Small intestine (tissue), 7 donors: ENCODE data around the gene SLC26A3. TPM values are rescaled to one million over a fixed set of nuclear protein-coding genes. Genes with fewer than 3 reads are reported as not detected.

Experiments
- DNase-seq, 2 donors: peaks; one replicate each; pipeline versions ENCODE4 v3.0.0 to v3.0.0-alpha.2; 2013
- FAIRE-seq: peaks from 2 replicates; lab custom pipeline; 2012; peaks lifted over from hg19 to GRCh38; lab: Jason Lieb, UNC
- H3K27ac ChIP-seq, 3 donors: one replicate each; pipeline ENCODE4 v1.5.1; 2013; ENCODE audit warnings: low read length in 2 of 3, mild to moderate bottlenecking in 2 of 3, control low read depth in 1 of 3, inconsistent platforms in 1 of 3, low read depth in 1 of 3, moderate library complexity in 1 of 3
- H3K27me3 ChIP-seq, 3 donors: one replicate each; pipeline ENCODE4 v1.6.1; 2013; ENCODE audit warnings: low read length in 3 of 3, inconsistent platforms in 1 of 3; ENCODE audit not compliant: control insufficient read depth in 3 of 3, insufficient read depth in 3 of 3
- H3K36me3 ChIP-seq, 3 donors: one replicate each; pipeline ENCODE4 v1.6.1; 2013; ENCODE audit warnings: low read length in 3 of 3, inconsistent platforms in 1 of 3, low read depth in 1 of 3, mild to moderate bottlenecking in 1 of 3, moderate library complexity in 1 of 3; ENCODE audit not compliant: control insufficient read depth in 3 of 3, insufficient read depth in 2 of 3
- H3K4me1 ChIP-seq, 3 donors: one replicate each; pipeline ENCODE4 v1.6.1; 2013; ENCODE audit warnings: low read length in 2 of 3, inconsistent platforms in 1 of 3, low read depth in 1 of 3, mild to moderate bottlenecking in 1 of 3, moderate library complexity in 1 of 3; ENCODE audit not compliant: control insufficient read depth in 3 of 3, insufficient read depth in 2 of 3
- H3K4me3 ChIP-seq, 3 donors: one replicate each; pipeline ENCODE4 v1.5.1; 2013; ENCODE audit warnings: low read length in 3 of 3, control low read depth in 1 of 3, inconsistent platforms in 1 of 3, low read depth in 1 of 3, mild to moderate bottlenecking in 1 of 3, moderate library complexity in 1 of 3
- H3K9me3 ChIP-seq, 2 donors: one replicate each; pipeline ENCODE4 v1.6.1; 2013; ENCODE audit warnings: low read depth in 1 of 2, low read length in 1 of 2; ENCODE audit not compliant: control insufficient read depth in 2 of 2, insufficient read depth in 1 of 2
- WGBS, 3 donors: extraction: QIAGEN DNeasy Blood & Tissue Kit; methylation state at CpG; one replicate each; pipeline ENCODE4 v1.1.7; 2013; 5-methylcytosine and 5-hydroxymethylcytosine counted together
- polyA plus RNA-seq, 4 donors: library from polyadenylated mRNA; stranded (reverse) in 3 of 4; unstranded in 1 of 4; fragments of 200-250 nt in 3 of 4; fragments of 120-200 nt in 1 of 4; gene quantifications; one replicate each; pipeline versions ENCODE4 v1.2.1 to v1.2.3, GENCODE V29; 2013
- donor health status: healthy with polysubstance abuse.
- donor health status: control.
- donor health status: control.
- donor health status: Bipolar disorder and iron deficiency.
- donor health status: healthy.

SLC26A3 gene
- polyA plus RNA-seq, 4 donors = 56.0 to 295 (median 96.4) TPM

DNA sequence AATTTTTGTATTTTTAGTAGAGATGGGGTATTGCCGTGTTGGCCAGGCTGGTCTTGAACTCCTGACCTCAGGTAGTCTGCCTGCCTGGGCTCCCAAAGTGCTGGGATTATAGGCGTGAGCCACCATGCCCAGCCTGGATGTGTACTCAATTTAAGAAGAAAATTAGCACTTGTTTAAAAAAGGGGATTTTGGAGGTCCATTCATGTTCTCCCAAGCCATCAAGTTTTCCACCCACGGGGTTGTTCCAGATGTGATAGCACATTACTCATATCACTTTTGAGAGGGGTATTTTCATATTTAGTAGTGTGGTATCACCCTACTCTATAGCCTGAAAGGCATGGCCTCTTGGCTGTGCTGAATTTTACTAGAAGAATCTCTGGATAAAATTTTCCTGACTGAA is 10.5 kb upstream of the SLC26A3 start:
- 76 to 97% (median 78%) methylated on average over 3 of the region's 3 CpGs for WGBS, 3 donors
- Histone ChIP-seq H3K27ac (no peak overlapping the region), H3K4me1 (no peaks in the 10 kb centered on the region), H3K4me3 (no peak overlapping the region), H3K9me3 (no peaks in the 10 kb centered on the region), H3K27me3 (peaks cover 0 to 2% (median 0%) of the 10 kb centered on the region in 3 donors), H3K36me3 (no peaks in the 10 kb centered on the region)
- no peak for FAIRE-seq
- DNase-seq = no peak

DNA sequence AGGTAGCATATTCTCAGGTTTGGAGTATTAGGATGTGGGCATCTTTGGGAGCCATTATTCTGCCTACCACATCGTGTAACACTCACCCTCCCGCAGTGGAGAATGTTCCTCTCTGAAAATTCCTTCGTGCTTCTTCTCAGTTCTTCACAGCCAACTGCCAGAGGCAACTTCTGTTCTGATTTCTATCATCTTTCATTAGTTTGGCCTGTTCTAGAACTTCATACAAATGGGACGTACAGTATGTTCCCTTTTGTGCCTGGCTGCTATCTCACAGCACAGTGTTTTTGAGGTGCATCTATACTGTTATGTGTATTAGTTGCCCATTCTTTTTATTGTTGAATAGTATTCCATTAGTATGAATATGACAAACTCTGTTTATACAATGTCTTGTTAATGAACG is 8.9 kb upstream of the SLC26A3 start:
- FAIRE-seq = no peak
- Histone ChIP-seq H3K27me3 (peaks cover 0 to 2% (median 0%) of the 10 kb centered on the region in 3 donors), H3K4me3 (no peak overlapping the region), H3K9me3 (no peaks in the 10 kb centered on the region), H3K36me3 (no peaks in the 10 kb centered on the region), H3K4me1 (no peaks in the 10 kb centered on the region), H3K27ac (no peak overlapping the region)
- 83 to 94% (median 93%) methylated on average over 5 of the region's 5 CpGs for WGBS, 3 donors
- DNase-seq = no peak

DNA sequence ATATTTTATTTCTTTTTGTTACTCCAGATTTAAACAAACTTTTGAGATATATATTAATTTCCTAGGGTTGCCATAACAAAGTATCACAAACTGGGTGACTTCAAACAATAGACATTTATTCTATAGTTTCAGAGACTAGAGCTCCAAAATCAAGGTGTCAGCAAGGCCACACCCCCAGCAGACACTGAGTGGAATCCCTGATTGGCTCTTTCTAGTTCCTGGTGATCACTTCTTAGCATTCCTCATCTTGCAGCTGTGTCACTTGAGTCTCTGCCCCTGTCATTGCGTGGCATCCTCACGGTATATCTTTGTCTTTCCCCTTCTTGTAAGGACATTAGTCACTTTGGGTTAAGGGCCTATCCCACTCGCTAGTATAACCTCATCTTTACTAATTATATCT is 7.6 kb upstream of the SLC26A3 start:
- WGBS, 3 donors = 82 to 95% (median 90%) methylated on average over 3 of the region's 3 CpGs
- no peak for DNase-seq
- Histone ChIP-seq H3K4me1 (no peaks in the 10 kb centered on the region), H3K36me3 (no peaks in the 10 kb centered on the region), H3K4me3 (no peak overlapping the region), H3K27ac (no peak overlapping the region), H3K27me3 (peaks cover 0 to 2% (median 0%) of the 10 kb centered on the region in 3 donors), H3K9me3 (no peaks in the 10 kb centered on the region)
- no peak for FAIRE-seq

DNA sequence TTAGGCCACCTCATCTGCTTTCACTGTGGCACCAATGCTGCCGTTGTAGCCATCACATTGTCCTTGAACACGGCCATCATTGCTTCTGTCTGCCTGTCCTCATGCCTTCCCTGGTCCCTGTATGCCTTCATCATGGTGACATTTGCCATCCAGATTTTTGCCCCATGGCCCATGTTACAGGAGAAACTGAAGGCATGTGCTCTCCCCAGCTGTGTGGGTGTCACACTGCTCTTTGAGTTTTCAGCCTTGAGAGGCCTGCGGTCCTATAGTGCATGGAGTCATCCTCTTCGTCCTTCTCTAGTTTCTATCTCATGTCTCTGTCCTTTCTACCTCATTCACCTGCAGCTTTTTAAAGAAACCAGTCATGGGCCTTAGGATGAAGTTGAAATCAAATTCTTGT is 6.2 kb upstream of the SLC26A3 start:
- Histone ChIP-seq H3K9me3 (no peaks in the 10 kb centered on the region), H3K27ac (no peak overlapping the region), H3K4me3 (no peak overlapping the region), H3K36me3 (no peaks in the 10 kb centered on the region), H3K27me3 (no peaks in the 10 kb centered on the region), H3K4me1 (peaks cover 0 to 9% (median under 1%) of the 10 kb centered on the region in 3 donors)
- DNase-seq (no peak), FAIRE-seq (no peak)
- 94 to 97% (median 96%) methylated on average over 4 of the region's 4 CpGs for WGBS, 3 donors

GRCh38 chr7:107799647-107800264 is 3.3 kb downstream of the SLC26A3 start:
- H3K4me3 ChIP-seq = peak overlapping the region; percentile 0 to 68 (median 54)
- WGBS, 3 donors = 10 to 22% (median 17%) methylated on average over 6 of the region's 6 CpGs
- DNase-seq (peak; percentile 75 to 85), FAIRE-seq (no peak)
- H3K36me3 ChIP-seq = peaks cover 0 to 19% (median 2%) of the 10 kb centered on the region in 3 donors
- no peaks in the 10 kb centered on the region for H3K9me3 ChIP-seq
- peaks cover 0 to 24% (median 3%) of the 10 kb centered on the region in 3 donors for H3K4me1 ChIP-seq
- H3K27me3 ChIP-seq = no peaks in the 10 kb centered on the region
- H3K27ac ChIP-seq = peak overlapping the region in 1 of 3 donors; percentile 72

DNA sequence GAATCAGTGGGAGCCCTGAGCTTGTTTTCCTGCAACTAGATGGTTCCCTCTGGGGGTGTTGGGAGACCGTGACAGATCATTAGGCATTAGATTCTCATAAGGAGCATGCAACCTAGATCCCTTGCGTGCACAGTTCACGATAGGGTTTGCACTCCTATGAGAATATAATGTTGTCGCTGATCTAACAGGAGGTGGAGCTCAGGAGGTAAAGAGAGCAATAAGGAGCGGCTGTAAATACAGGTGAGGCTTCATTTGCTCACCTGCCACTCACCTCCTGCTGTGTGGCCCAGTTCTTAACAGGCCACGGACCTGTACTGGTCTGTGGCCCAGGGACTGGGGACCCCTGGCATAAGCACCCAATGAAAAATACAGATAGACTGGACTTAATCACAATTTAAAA is 10.7 kb downstream of the SLC26A3 start:
- Histone ChIP-seq H3K36me3 (peaks cover 0 to 29% (median 16%) of the 10 kb centered on the region in 3 donors), H3K4me3 (no peak overlapping the region), H3K9me3 (no peaks in the 10 kb centered on the region), H3K27me3 (no peaks in the 10 kb centered on the region), H3K27ac (no peak overlapping the region), H3K4me1 (peaks cover 0 to under 1% (median 0%) of the 10 kb centered on the region in 3 donors)
- FAIRE-seq (no peak), DNase-seq (no peak)
- WGBS, 3 donors = 72 to 92% (median 87%) methylated on average over 6 of the region's 6 CpGs

GRCh38 chr7:107789647-107790046 is 13.4 kb downstream of the SLC26A3 start:
- WGBS, 3 donors = 95 to 99% (median 96%) methylated on average over 6 of the region's 6 CpGs
- H3K4me1 ChIP-seq = no peaks in the 10 kb centered on the region
- H3K36me3 ChIP-seq = peaks cover 0 to 24% (median 20%) of the 10 kb centered on the region in 3 donors
- FAIRE-seq (no peak), DNase-seq (no peak)
- no peak overlapping the region for H3K27ac ChIP-seq
- H3K4me3 ChIP-seq = no peak overlapping the region
- no peaks in the 10 kb centered on the region for H3K27me3 ChIP-seq
- no peaks in the 10 kb centered on the region for H3K9me3 ChIP-seq

GRCh38 chr7:107788662-107789061 is 14.4 kb downstream of the SLC26A3 start:
- H3K9me3 ChIP-seq = no peaks in the 10 kb centered on the region
- no peak overlapping the region for H3K27ac ChIP-seq
- DNase-seq = no peak
- no peaks in the 10 kb centered on the region for H3K27me3 ChIP-seq
- peaks cover 0 to 25% (median 24%) of the 10 kb centered on the region in 3 donors for H3K36me3 ChIP-seq
- 79 to 86% (median 81%) methylated on average over 3 of the region's 3 CpGs for WGBS, 3 donors
- H3K4me1 ChIP-seq = no peaks in the 10 kb centered on the region
- H3K4me3 ChIP-seq = no peak overlapping the region
- no peak for FAIRE-seq

DNA sequence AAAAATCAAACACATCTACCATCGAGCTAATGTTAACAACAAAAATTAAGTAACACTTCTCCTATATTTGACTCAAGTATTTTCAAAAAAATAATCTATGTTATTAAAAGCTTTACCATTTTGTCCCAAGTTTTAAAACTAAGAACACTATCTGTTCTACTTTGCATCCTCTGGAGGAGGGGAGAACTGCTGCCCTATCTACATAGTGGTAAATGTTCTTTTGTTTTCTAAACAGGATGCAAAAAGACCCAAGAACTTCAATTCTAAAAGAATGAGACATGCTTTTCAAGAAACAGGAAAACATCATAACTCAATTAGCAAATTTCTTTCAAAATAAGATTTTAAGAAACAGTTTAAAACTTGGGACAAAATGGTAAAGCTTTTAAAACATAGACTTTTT is 14.8 kb downstream of the SLC26A3 start:
- DNase-seq (no peak), FAIRE-seq (no peak)
- WGBS, 3 donors = 84 to 100% (median 97%) methylated on average over 1 of the region's 1 CpG

More for the DNA sequence above, 14.8 kb downstream of the SLC26A3 start:
- no peak overlapping the region for H3K4me3 ChIP-seq
- H3K9me3 ChIP-seq = no peaks in the 10 kb centered on the region
- H3K4me1 ChIP-seq = no peaks in the 10 kb centered on the region
- H3K27me3 ChIP-seq = no peaks in the 10 kb centered on the region
- H3K27ac ChIP-seq = no peak overlapping the region
- peaks cover 0 to 27% (median 24%) of the 10 kb centered on the region in 3 donors for H3K36me3 ChIP-seq
